Measurements from ENCODE around the gene OTOGL.

Gene OTOGL, protein sequence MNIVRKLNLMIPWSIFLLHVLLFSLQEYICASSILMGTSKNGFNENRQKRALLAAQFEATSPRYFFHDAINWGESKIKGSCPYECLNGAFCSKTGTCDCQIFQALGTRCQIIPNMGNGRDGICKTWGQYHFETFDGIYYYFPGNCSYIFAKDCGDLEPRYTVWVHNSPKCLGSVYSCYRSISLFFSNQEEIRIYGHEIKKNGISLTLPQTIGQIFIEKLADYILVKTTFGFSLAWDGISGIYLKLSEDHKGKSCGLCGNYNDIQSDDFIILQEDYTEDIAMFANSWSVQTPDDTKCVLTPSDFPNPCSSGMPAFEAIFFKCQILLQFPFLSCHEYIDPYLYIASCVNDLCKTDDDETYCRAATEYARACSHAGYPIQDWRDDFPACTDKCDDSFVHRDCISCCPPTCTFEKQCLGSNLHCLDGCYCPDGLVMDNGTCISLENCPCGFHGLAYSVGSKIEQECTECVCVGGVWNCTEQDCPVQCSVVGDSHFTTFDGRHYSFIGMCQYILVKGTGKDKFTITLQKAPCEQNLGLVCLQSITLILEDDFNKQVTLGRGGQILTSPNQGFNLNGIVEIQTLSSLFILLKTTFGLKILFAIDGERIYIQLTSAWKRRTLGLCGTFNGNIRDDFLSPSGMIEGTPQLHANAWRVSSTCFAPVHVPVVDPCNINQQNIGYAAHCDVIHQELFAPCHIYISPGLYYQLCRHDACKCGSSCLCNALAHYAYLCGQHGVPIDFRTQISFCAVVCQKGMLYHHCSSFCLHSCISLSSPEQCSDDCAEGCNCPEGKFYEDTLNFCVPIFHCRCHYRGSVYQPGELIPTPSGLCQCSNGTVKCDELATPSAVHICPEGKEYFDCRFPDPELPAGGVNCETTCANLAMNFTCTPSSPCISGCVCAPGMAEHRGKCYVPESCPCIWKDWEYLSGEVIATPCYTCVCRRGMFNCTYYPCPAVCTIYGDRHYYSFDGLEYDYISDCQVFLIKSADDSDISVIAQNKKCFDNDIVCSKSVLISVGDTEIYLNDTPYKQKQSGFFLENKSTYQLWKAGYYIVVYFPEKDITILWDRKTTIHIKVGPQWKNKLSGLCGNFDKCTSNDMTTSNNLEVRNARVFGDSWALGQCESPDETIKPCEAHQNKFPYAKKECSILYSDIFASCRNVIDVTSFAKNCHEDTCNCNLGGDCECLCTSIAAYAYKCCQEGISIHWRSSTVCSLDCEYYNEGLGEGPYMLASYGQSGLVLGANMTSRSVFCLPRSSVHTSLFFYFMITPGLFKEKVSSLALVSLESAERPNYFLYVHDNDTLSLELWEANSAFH (N-terminal part only)

GRCh38 chr12:80099259-80099658, at the start of gene OTOGL:
Gene OTOGL, plus strand, starts transcription at chr12:80099537. Its CDS starts 109,895 bp downstream, at chr12:80209432.
- no peak for DNase-seq (ENCODE audit: low spot score)
- H3K4me1 ChIP-seq (ENCODE audit: insufficient read depth, poor library complexity, severe bottlenecking): peaks cover 17% of the 10 kb centered on the region
- ATAC-seq (ENCODE audit: low read depth): no peak
- H3K27ac ChIP-seq (ENCODE audit: poor library complexity, severe bottlenecking): peak within 1 kb of the TSS; percentile 64
- H3K27me3 ChIP-seq (ENCODE audit: insufficient read depth, poor library complexity, severe bottlenecking): no peaks in the 10 kb centered on the region
- H3K4me3 ChIP-seq (ENCODE audit: severe bottlenecking): no peak within 1 kb of the TSS
- TF ChIP-seq, protein P1, sequence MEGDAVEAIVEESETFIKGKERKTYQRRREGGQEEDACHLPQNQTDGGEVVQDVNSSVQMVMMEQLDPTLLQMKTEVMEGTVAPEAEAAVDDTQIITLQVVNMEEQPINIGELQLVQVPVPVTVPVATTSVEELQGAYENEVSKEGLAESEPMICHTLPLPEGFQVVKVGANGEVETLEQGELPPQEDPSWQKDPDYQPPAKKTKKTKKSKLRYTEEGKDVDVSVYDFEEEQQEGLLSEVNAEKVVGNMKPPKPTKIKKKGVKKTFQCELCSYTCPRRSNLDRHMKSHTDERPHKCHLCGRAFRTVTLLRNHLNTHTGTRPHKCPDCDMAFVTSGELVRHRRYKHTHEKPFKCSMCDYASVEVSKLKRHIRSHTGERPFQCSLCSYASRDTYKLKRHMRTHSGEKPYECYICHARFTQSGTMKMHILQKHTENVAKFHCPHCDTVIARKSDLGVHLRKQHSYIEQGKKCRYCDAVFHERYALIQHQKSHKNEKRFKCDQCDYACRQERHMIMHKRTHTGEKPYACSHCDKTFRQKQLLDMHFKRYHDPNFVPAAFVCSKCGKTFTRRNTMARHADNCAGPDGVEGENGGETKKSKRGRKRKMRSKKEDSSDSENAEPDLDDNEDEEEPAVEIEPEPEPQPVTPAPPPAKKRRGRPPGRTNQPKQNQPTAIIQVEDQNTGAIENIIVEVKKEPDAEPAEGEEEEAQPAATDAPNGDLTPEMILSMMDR (IDR thresholded peaks at IDR 0.05; ENCODE audit: poor library complexity, severe bottlenecking): no peak
- H3K36me3 ChIP-seq (ENCODE audit: low read depth): no peaks in the 10 kb centered on the region
- H3K9me3 ChIP-seq (ENCODE audit: severe bottlenecking): no peaks in the 10 kb centered on the region

DNA sequence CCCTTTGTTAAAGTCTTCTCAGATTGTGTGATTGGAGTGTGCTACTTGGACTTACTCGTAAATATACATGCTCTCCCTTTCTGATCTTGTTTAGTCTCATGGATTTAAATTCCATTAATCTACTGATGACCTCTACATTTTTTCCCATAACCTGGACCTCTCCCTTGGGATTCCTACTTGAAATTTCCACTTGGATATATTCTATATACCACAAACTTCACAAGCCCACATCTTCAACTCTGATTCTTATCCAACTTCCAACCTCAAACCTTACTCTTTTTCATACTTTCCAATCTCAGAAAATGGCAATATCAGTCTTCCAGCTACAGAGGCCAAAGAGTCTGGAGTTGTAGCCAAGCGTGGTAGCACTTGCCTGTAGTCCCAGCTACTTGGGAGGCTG, 49.1 kb upstream of the OTOGL start:
- peaks cover 11% of the 10 kb centered on the region for H3K4me1 ChIP-seq (ENCODE audit: insufficient read depth, poor library complexity, severe bottlenecking)

DNA sequence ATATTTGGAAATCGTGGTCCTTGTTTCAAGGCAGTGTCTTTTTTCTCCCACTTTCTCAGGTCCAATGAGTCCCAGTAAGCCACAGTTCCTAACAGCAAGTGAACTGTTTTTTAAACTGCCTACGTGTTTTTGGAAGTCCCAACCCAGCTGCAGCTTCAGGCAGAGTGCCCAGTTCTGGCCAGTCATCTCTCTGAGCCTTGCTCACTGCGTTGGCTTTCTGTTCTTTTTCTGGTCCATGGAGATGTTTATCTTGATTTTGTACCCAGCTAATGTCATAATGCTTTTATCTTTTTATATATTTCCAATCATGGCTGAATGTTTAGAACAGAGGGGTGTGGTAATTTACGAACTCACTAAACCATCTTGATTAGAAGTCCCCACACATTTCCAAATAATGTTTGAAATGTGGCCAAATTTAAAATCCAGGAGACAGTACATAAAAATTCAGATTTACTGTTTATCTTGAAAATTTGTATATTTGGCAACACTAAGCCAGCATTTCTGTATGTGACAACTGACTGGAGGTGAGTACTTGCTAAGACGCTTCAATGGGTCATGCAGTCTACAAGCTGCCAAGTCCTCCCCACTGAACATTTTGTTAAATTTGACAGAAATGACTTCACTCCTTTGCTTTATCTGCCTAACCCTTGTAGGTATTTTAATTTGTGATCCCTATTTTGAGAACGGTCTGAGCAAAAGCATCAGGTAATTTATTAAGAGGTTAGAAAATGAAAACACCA, 46.1 kb upstream of the OTOGL start:
- no peaks in the 10 kb centered on the region for H3K36me3 ChIP-seq (ENCODE audit: low read depth)
- no peaks in the 10 kb centered on the region for H3K4me1 ChIP-seq (ENCODE audit: insufficient read depth, poor library complexity, severe bottlenecking)
- TF ChIP-seq, protein P1 (IDR thresholded peaks at IDR 0.05; ENCODE audit: poor library complexity, severe bottlenecking): no peak
- H3K4me3 ChIP-seq (ENCODE audit: severe bottlenecking): no peak overlapping the region
- no peak for DNase-seq (ENCODE audit: low spot score)
- H3K27ac ChIP-seq (ENCODE audit: poor library complexity, severe bottlenecking): no peak overlapping the region
- no peaks in the 10 kb centered on the region for H3K9me3 ChIP-seq (ENCODE audit: severe bottlenecking)
- no peaks in the 10 kb centered on the region for H3K27me3 ChIP-seq (ENCODE audit: insufficient read depth, poor library complexity, severe bottlenecking)
- ATAC-seq (ENCODE audit: low read depth): no peak

More for the DNA sequence above, 49.1 kb upstream of the OTOGL start:
- TF ChIP-seq, protein P1 (IDR thresholded peaks at IDR 0.05; ENCODE audit: poor library complexity, severe bottlenecking): no peak
- Histone ChIP-seq H3K9me3 (ENCODE audit: severe bottlenecking) (no peaks in the 10 kb centered on the region), H3K27ac (ENCODE audit: poor library complexity, severe bottlenecking) (no peak overlapping the region), H3K4me3 (ENCODE audit: severe bottlenecking) (no peak overlapping the region), H3K36me3 (ENCODE audit: low read depth) (no peaks in the 10 kb centered on the region), H3K27me3 (ENCODE audit: insufficient read depth, poor library complexity, severe bottlenecking) (no peaks in the 10 kb centered on the region)
- ATAC-seq (ENCODE audit: low read depth) (no peak), DNase-seq (ENCODE audit: low spot score) (no peak)

- no peak for ATAC-seq (ENCODE audit: low read depth)
- no peak for DNase-seq (ENCODE audit: low spot score)
- H3K27me3 ChIP-seq (ENCODE audit: insufficient read depth, poor library complexity, severe bottlenecking): no peaks in the 10 kb centered on the region
- H3K4me3 ChIP-seq (ENCODE audit: severe bottlenecking): no peak overlapping the region
- no peaks in the 10 kb centered on the region for H3K9me3 ChIP-seq (ENCODE audit: severe bottlenecking)
- H3K4me1 ChIP-seq (ENCODE audit: insufficient read depth, poor library complexity, severe bottlenecking): no peaks in the 10 kb centered on the region
- no peak overlapping the region for H3K27ac ChIP-seq (ENCODE audit: poor library complexity, severe bottlenecking)
- no peaks in the 10 kb centered on the region for H3K36me3 ChIP-seq (ENCODE audit: low read depth)
- TF ChIP-seq, protein P1 (IDR thresholded peaks at IDR 0.05; ENCODE audit: poor library complexity, severe bottlenecking): no peak
Measured at GRCh38 chr12:80056232-80056631, 43.1 kb upstream of the OTOGL start.

Data from RWPE2 (cell line).